HEK293 (cell line): ENCODE measurements around the gene ADAMTS16.

ENCODE experiments used
- CTCF ChIP-seq: fragments of 450-650 bp; formaldehyde crosslinking; IDR thresholded peaks from 2 replicates; pipeline ENCODE4 v1.5.1; 2016; ENCODE audit warnings: missing biosample characterization, missing genetic modification characterization
- KLF9 ChIP-seq: fragments of 450-650 bp; formaldehyde crosslinking; IDR thresholded peaks from 2 replicates; pipeline ENCODE4 v1.5.1; 2016; ENCODE audit warnings: missing biosample characterization, missing genetic modification characterization, low read depth
- REST ChIP-seq: fragments of 450-650 bp; formaldehyde crosslinking; IDR thresholded peaks from 2 replicates; pipeline ENCODE4 v1.5.1; 2016; ENCODE audit warnings: missing biosample characterization, missing genetic modification characterization
- SP3 ChIP-seq: fragments of 450-650 bp; formaldehyde crosslinking; IDR thresholded peaks from 2 replicates; pipeline ENCODE4 v1.5.1; 2016; ENCODE audit warnings: missing biosample characterization, missing genetic modification characterization
- TCF7L2 ChIP-seq: IDR thresholded peaks from 2 replicates; pipeline ENCODE4 v1.6.1; 2011; ENCODE audit warnings: low read depth, mild to moderate bottlenecking, inconsistent platforms, low read length, moderate library complexity, borderline replicate concordance
- ZBTB20 ChIP-seq: fragments of 450-650 bp; formaldehyde crosslinking; IDR thresholded peaks from 2 replicates; pipeline ENCODE4 v1.5.1; 2016; ENCODE audit warnings: missing biosample characterization, missing genetic modification characterization
- ZNF114 ChIP-seq: fragments of 450-650 bp; formaldehyde crosslinking; IDR thresholded peaks from 2 replicates; pipeline ENCODE4 v1.5.0; 2017; ENCODE audit warnings: missing biosample characterization, missing genetic modification characterization
- ZNF121 ChIP-seq: fragments of 450-650 bp; formaldehyde crosslinking; IDR thresholded peaks from 2 replicates; pipeline ENCODE4 v1.5.1; 2016; ENCODE audit warnings: missing biosample characterization, missing genetic modification characterization
- ZNF132 ChIP-seq: fragments of 450-650 bp; formaldehyde crosslinking; IDR thresholded peaks from 2 replicates; pipeline ENCODE4 v1.5.1; 2017; ENCODE audit warnings: missing biosample characterization, missing genetic modification characterization, borderline replicate concordance
- ZNF423 ChIP-seq: fragments of 450-650 bp; formaldehyde crosslinking; IDR thresholded peaks from 2 replicates; pipeline ENCODE4 v1.5.1; 2016; ENCODE audit warnings: missing biosample characterization, missing genetic modification characterization
- ZNF558 ChIP-seq: fragments of 450-650 bp; formaldehyde crosslinking; IDR thresholded peaks from 2 replicates; pipeline ENCODE4 v1.5.1; 2016; ENCODE audit warnings: missing biosample characterization, missing genetic modification characterization

- no peak for TF ChIP-seq ZNF121
- TF ChIP-seq CTCF (tag by site-specific recombination), result no peak
- no peak for TF ChIP-seq KLF9 (tag by site-specific recombination)
- TF ChIP-seq ZNF423, result no peak
- TF ChIP-seq ZNF132 (tag by site-specific recombination), result no peak
- no peak for TF ChIP-seq SP3 (tag by site-specific recombination)
- TF ChIP-seq REST, result no peak
- no peak for TF ChIP-seq ZNF114 (tag by site-specific recombination)
- TF ChIP-seq TCF7L2, result no peak
- no peak for TF ChIP-seq ZBTB20 (tag by site-specific recombination)
- no peak for TF ChIP-seq ZNF558 (tag by site-specific recombination)
Measured at GRCh38 chr5:5164163-5164562, 24.0 kb downstream of the ADAMTS16 start.
